Epithelial cell of esophagus (primary cell): ENCODE measurements around the gene DBN1.
"Not testable (repeated sequence)": the region's sequence is repeated elsewhere in the genome, so short reads cannot be mapped to it uniquely, and the experiment has no call there.

Source experiments
- DNase-seq: peaks from one replicate; pipeline ENCODE4 v3.0.0; 2010; ENCODE audit warnings: low read depth
- H3K4me3 ChIP-seq: 2 replicates; pipeline ENCODE4 v1.5.1; 2011; ENCODE audit warnings: mild to moderate bottlenecking, low read length, control low read depth
- TF ChIP-seq, protein P1 (sequence below): IDR thresholded peaks from 2 replicates; pipeline ENCODE4 v1.5.1; 2011; ENCODE audit warnings: low read depth, mild to moderate bottlenecking, low read length, control low read depth, inconsistent platforms; ENCODE audit not compliant: insufficient read depth; ENCODE audit errors: missing control alignments

DBN1 gene

DNA sequence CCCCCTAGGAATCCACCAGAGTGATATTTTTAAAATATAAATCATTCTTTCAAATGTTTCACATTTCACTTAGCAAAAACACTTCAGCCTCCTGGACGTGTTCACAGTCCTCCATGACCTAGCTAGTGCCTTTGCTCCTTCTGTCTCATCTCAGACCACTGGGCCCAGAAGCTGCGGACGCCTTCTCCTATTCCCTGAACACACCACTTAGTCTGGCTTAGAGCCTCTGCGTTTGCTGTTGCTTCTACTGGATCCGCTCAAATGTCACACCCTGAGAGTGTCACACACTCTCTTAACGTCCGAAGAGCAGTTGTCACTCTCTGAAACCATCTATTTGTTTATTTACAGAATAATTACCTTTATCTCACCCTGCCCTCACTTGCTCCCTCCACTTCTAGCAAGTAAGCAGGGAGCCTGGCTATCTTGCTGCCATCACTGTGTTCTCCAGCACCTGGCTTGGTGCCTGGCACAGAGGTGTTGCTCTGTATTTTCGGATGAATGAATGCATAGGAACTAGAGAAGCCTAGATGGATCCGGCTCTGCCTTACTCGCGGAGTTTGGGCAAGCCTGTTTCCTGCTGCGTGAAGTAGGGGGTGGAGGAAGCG is 48.1 kb downstream of the DBN1 start:
- DNase-seq: no peak
- peak overlapping the region; percentile 61 for H3K4me3 ChIP-seq
- TF ChIP-seq, protein P1, sequence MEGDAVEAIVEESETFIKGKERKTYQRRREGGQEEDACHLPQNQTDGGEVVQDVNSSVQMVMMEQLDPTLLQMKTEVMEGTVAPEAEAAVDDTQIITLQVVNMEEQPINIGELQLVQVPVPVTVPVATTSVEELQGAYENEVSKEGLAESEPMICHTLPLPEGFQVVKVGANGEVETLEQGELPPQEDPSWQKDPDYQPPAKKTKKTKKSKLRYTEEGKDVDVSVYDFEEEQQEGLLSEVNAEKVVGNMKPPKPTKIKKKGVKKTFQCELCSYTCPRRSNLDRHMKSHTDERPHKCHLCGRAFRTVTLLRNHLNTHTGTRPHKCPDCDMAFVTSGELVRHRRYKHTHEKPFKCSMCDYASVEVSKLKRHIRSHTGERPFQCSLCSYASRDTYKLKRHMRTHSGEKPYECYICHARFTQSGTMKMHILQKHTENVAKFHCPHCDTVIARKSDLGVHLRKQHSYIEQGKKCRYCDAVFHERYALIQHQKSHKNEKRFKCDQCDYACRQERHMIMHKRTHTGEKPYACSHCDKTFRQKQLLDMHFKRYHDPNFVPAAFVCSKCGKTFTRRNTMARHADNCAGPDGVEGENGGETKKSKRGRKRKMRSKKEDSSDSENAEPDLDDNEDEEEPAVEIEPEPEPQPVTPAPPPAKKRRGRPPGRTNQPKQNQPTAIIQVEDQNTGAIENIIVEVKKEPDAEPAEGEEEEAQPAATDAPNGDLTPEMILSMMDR: no peak

DNA sequence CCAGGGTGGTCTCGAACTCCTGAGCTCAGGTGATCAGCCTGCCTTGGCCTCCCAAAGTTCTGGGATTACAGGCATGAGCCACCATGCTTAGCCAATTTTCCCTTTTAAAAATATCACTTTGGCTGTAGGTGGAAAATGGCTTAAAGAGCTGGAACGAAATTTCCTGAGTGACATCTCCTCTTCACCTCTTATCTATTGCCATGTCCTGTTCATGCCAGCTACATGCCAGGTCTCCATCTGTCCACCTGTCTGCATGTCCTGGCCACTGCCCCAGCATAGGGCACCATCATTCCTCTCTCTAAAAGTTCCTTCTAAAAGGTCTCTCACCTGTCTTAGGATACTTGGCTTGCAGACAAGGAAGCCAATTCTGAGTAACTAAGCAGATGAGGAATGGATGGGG is 49.8 kb downstream of the DBN1 start:
- TF ChIP-seq, protein P1: no peak
- DNase-seq: no peak

DNA sequence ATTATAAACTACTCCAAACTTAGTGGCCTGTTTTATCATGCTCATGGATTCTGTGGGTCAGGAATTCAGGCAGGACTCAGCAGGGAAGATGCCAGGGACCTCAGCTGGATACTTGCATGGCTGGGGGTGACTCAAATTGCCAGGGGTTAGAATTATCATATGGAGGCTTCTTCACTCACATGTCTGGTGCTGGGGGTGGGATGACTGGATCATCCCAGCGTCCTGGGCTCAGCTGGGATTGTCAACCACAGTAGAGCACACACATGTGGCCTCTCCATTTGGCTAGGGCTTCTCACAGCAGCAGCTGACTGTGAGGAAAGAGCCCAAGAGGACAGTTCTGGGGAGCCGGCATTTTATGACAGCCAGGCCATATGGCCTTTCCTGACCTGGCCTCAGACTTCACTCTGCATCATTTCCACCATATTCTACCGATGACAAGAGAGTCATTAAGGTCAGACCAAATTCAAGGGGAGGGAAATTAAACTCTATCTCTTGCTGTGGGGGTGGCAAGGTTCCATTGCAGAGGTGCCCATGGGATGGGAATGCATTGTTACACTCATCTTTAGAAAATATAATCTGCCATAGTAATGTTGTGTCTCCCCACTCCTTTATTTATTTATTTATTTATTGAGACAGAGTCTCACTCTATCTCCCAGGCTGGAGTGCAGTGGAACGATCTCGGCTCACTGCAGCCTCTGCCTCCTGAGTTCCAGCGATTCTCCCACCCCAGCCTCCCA is 52.2 kb downstream of the DBN1 start:
- peak; percentile 42 for DNase-seq
- no peak overlapping the region for H3K4me3 ChIP-seq
- TF ChIP-seq, protein P1: no peak

More for the DNA sequence above, 49.8 kb downstream of the DBN1 start:
- H3K4me3 ChIP-seq: no peak overlapping the region

DNA sequence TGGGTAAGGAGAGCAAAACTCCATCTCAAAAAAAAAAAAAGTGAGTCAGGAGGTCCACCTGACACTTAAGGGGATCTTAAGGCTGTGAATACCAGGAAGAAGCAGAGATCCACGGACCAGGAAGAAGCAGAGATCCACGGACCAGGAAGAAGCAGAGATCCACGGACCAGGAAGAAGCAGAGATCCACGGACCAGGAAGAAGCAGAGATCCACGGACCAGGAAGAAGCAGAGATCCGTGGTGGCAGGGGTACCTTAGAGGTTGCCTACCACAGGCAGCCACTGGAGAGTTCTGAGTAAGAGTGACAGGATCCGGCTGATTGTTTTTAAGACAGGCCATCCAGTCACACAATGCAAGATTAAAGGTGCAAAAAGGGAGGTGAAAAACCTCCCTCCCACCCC is 53.0 kb downstream of the DBN1 start:
- not testable (repeated sequence) for DNase-seq, H3K4me3 ChIP-seq

DNA sequence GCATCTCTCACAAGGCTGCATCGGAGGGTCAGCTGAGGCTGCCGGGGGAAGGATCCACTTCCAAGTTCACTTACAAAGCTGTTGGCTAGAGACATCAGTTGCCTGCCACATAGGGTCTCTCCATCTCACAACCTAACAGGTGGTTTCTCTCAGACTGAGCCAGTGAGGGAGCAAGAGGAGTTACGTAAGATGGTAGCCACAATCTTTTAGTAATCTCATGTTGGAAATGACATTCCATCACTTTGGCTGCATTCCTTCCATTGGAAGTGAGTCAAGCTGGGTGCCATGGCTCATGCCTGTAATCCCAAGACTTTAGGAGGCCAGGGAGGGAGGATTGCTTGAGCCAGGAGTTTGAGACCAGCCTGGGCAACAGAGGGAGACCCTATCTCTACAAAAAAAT is 54.4 kb downstream of the DBN1 start:
- TF ChIP-seq, protein P1: no peak
- H3K4me3 ChIP-seq: no peak overlapping the region
- peak; percentile 40 for DNase-seq

DNA sequence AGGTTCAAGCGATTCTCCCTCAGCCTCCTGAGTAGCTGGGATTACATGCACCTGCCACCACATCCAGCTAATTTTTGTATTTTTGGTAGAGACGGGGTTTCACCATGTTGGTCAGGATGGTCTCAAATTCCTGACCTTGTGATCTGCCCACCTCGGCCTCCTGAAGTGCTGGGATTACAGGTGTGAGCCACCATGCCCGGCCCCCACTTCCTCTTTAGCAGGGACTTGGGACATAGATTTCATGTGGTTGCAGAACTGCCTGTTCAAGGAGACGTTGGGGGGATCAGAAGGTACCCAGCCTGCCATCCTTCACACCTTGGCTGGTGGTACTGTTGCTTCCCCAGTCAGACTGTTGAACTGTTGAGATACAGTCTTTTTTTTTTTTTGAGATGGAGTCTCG is 56.4 kb downstream of the DBN1 start:
- H3K4me3 ChIP-seq, DNase-seq: not testable (repeated sequence)

DNA sequence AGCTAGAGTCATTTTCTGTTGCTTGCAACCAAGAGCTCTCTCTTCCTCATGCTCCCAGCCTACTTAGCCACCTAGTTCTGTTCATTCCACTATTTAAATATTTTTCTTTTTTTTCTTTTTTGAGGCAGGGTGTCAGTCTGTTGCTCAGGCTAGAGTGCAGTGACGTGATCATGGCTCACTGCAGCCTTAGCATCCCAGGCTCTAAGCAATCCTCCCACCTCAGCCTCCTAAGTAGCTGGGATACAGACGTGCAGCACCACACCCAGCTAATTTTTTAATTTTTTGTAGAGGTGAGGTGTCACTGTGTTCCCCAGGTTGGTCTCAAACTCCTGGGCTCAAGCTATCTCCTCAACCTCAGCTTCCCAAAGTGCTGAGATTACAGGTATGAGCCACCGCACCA is 59.0 kb downstream of the DBN1 start:
- no peak overlapping the region for H3K4me3 ChIP-seq
- DNase-seq: no peak
- TF ChIP-seq, protein P1: no peak

DNA sequence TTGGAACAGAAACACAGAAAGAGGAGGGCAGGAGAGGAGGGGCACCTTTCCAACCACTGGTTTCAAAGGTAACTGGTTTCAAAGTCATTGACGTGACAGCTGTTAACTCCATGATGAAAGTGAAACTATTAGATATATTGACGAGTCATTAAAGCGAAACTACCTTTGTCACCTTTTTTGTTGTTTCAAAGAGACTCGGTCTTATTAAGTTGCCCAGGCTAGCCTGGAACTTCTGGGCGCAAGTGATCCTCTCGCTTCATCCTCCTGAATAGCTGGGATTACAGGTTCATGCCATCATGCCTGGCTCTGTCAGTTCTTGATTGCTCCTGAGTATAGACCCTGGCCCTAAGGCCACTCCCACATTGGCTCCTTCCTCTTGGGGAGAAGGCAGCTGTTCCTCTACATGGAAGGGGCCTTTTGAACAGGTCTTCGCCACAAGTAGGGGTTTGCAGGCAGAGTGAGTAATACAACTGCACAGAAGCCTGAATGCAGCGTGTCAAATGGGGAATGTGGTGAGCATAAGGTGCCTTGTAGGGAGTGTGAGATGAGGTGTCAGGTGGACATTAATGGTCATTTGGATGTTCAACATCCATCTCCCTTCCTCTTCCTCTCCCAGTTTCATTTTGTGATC is 60.7 kb downstream of the DBN1 start:
- DNase-seq: no peak
- no peak overlapping the region for H3K4me3 ChIP-seq

More for the DNA sequence above, 60.7 kb downstream of the DBN1 start:
- TF ChIP-seq, protein P1: no peak
